ENCODE results near the gene DNPH1.

- TF ChIP-seq EZH2 (IDR thresholded peaks at IDR 0.05; ENCODE audit: low read depth, unreplicated experiment) (no peak), POLR2AphosphoS5 (IDR thresholded peaks at IDR 0.05; ENCODE audit: low read depth) (no peak), CTCF (conservative IDR thresholded peaks at IDR 0.05; ENCODE audit: low read depth in 2 of 2) (no peak), EZH2phosphoT487 (IDR thresholded peaks at IDR 0.05; ENCODE audit: unreplicated experiment) (no peak), REST (IDR thresholded peaks at IDR 0.05; ENCODE audit: unreplicated experiment) (no peak), JUNB (IDR thresholded peaks at IDR 0.05; ENCODE audit: unreplicated experiment) (no peak), ZNF331 (CRISPR knock-in tag; IDR thresholded peaks at IDR 0.05; ENCODE audit: low read depth) (no peak), CREB1 (CRISPR knock-in tag; IDR thresholded peaks at IDR 0.05; ENCODE audit: low read depth) (no peak)
Measured at GRCh38 chr6:43229803-43230620, 731 bp upstream of the DNPH1 start.
